Head of caudate nucleus (tissue), 42 donors: Measurements from ENCODE around the gene PLET1.

ENCODE experiments used
- DNase-seq, 42 donors: peaks; one replicate each; pipeline versions ENCODE4 v3.0.0 to v3.0.0-alpha.2; 2020 to 2021; ENCODE audit warnings: mixed read lengths in 7 of 42
- intact Hi-C: fragments of 100-400 bp; cut with DNase I; formaldehyde crosslinking; loops from one replicate; pipeline ENCODE4 v1.15.0; 2022

Gene PLET1

GRCh38 chr11:112265659-112266409, 5.2 kb upstream of the PLET1 start:
- intact Hi-C loops: no loop called here
- DNase-seq: no peak

DNA sequence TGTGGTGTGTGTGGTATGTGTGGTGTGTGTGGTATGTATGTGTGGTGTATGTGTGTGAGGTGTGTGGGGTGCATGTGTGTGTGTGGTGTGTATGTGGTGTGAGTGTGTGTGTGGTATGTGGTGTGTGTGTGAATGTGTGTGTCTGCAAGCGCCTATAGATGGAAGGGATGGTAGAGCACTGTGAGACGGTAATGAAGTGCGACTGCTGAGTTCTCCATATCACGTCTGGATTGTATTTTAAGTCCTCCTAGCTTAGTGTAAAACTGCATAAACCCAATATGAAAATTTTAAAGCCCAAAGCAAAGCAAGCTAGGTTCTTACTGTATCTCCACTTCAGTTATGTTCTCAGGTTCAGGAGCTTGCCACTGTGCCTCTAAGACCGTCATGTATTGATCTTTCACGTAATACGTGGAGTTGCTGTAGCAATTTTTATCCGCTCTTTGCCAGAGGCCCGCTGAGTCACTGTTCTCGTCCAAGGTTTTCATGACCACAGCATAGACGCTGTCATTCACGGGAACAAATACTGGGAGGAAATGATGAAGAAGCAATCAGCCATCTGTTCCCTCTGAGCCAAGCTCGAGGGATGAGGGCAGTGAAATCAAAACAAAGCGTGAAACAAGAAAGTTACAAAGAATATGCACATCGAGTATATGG, 5.5 kb downstream of the PLET1 start:
- intact Hi-C loops: no loop called here
- peak in 4 of 42 donors; percentile 5 to 13 (median 7) for DNase-seq

DNA sequence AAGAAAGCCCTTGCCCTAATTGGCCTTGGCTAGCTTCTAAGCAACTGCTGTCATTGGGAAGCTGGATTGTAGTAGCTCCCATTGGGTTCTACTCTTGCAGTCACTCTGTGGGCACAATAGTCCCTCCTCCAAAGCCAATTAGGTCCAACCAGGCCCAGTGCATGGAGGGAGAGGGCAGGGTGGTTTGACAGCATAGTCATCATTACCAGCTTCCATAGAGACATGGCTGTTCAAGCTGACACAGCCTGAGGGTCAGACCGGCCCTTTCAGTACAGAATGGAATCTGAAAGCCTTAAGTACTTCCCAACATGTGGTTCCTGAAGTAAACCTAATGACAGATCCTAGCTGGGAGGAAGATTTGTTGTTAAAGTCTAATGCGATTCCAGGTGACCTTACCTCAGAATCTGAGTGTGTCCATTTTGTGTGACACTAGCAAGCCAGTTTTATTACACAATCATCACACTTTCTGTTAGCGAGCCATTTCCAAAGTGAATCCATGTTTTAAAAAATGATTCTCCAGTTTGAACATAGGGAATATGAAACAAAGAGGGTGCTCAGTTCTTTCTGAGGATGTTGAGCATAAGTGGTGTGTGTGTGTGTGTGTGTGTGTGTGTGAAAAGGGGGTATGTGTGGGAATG, 6.9 kb downstream of the PLET1 start:
- DNase-seq: no peak
- intact Hi-C loops: no loop called here

GRCh38 chr11:112249871-112250610, 10.6 kb downstream of the PLET1 start:
- intact Hi-C loops: no loop called here
- DNase-seq: no peak

- intact Hi-C loops: no loop called here
- no peak for DNase-seq
Observed at GRCh38 chr11:112248201-112248600, 12.5 kb downstream of the PLET1 start.

DNA sequence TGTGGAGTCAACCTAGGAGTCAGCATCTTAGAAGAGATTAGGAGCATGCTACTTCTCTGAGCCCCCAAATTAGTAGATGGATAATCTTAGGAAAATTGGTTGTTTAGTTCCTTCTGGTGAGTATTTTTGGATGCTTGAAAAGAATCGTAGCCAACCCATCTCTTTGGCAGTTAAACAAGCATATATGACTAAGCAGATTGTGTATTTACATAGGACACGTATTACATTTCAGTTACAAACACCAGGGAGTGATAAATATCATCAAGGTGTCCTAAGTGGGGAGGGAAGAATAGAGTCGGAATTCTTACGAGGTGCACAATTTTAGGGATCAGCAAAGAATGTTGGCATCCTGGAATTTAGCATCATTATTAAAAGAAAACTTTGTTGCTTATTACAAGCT, 13.5 kb downstream of the PLET1 start:
- no peak for DNase-seq
- intact Hi-C loops: no loop called here

GRCh38 chr11:112241486-112241885, 19.2 kb downstream of the PLET1 start:
- intact Hi-C loops: no loop called here
- no peak for DNase-seq

GRCh38 chr11:112238041-112238440, 22.6 kb downstream of the PLET1 start:
- DNase-seq: no peak
- intact Hi-C loops: no loop called here

- no peak for DNase-seq
- intact Hi-C loops: no loop called here
Observed at GRCh38 chr11:112237451-112237850, 23.2 kb downstream of the PLET1 start.

- DNase-seq: no peak
- intact Hi-C loops: no loop called here
Observed at GRCh38 chr11:112235750-112236390, 24.8 kb downstream of the PLET1 start.

DNA sequence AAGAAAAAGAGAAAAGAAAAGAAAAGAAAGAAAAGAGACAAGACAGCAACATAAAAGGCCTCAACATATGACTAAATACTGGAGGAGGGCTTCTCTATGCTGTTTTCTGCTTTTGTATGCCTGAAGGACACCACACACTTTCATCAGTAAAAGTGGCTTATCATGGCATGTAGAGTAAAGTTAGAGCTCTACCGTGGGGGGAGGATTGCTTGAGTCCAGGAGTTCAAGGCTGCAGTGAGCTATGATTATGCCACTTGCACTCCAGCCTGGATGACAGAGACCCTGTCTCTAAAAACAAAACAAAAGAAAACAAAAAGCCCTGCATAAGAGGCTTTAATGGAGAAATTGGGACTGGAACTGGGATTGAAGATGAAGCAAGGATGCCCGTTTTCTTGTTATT, 28.7 kb downstream of the PLET1 start:
- intact Hi-C loops: no loop called here
- DNase-seq: no peak

DNA sequence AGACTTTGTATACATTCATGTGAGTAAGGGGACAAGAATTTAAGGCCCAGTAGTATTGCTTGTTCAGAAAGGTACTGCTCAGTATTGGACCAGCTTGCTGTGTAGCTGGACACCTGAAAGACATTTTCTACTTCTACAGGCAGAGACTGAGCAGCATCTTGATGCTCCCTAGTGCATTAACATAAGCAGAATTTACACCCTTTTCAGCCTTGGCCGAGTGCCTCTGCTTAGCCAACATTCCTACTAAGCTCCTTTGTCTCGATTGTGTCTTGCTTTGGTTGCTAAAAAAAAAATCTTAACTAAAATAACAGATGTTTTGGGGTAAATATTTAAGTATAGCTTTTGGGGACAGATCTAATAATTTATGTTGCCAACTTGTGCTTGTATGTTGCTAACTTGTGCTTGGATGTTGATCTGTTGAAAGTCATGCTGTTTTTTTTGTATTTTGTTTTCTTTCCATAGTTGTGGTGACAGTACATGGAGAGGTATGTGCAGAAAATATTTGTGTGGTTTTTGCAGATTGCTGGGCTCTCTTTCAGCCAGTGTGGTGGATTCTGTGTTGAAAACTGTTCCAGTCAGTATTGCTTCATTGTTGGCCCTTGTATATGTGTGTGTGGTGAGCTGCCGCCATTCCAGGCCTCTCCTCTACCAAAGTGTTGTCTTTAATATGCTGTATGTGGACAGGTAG, 30.8 kb downstream of the PLET1 start:
- intact Hi-C loops: no loop called here
- no peak for DNase-seq

- no peak for DNase-seq
- intact Hi-C loops: no loop called here
Observed at GRCh38 chr11:112229159-112229558, 31.5 kb downstream of the PLET1 start.

DNA sequence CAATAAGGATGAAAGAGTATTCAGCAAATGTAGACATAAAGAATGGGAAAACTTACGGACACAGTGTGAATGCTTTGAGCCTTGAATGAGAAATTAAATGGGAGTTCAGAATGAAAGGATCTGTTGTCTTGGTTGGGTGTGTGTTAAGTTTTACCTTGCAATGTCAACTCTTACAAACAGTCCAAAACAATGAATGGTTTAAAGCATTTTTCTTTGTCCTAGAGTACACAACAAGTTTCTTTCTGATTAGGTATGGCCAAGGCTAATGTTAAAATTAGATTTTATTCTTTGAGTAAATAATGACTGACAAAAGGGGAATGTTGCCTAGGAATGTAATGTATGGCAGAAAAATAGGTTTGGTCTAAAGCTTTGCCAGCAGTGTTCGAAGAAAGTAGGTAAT, 32.0 kb downstream of the PLET1 start:
- intact Hi-C loops: no loop called here
- DNase-seq: no peak

- intact Hi-C loops: loop anchor here (2.0 kb wide), 1 partner anchor 53 kb away; no protein-coding TSS in a partner anchor
- no peak for DNase-seq
Observed at GRCh38 chr11:112227471-112227870, 33.2 kb downstream of the PLET1 start.

- intact Hi-C loops: loop anchor here (2.0 kb wide), 1 partner anchor 54 kb away; no protein-coding TSS in a partner anchor
- DNase-seq: peak in 2 of 42 donors; percentile 10
Observed at GRCh38 chr11:112226831-112227401, 33.7 kb downstream of the PLET1 start.

DNA sequence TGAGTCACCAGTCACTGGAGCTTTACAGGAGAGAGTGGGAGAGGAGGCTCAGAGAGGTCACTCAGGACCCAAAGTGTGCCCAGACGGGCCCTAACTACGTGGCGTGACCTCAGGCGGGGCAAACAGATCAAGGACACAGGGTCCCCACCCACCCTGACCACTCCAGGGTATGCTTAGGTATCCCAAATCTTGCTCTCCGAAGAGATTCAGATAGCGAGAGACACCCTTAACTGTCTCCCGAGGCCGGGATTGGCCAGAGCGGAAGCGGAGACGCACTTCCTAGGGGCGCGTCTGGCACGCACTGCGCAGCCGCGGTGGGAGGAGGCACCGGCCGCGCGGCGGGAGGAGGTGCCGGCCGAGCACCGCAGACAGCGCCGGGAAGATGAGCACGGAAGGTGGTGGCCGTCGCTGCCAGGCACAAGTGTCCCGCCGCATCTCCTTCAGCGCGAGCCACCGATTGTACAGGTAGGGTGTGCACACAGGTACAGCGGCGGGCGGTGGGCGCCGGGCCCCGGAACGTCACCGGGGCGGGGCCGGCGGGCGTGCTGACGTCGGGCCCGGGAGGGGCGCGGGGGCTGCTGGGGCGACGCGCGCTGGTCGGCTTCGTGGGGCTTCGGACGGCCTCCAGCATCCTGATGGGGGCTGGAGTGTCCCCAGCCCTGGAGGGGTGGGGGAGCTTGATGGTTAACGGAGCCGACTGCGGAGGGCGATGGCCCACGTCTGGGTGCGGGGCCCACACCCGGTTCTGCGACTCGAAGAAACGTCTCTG, 34.4 kb downstream of the PLET1 start, which contains the start of gene PTS:
TSS of gene PTS (plus strand) at position 367 of the 769 bp plus-strand sequence. CDS start at position 383, 16 bp downstream.
- intact Hi-C loops: loop anchor here (2.0 kb wide), 1 partner anchor 55 kb away; no protein-coding TSS in a partner anchor
- peak; percentile 62 to 94 (median 88) for DNase-seq
